Left lung (tissue), 10 donors: Measurements from ENCODE around the gene CHD9. TPM values are rescaled to one million over a fixed set of nuclear protein-coding genes. Genes with fewer than 3 reads are reported as not detected.
A peak's percentile ranks its signal among the peaks of the same experiment; 100 is the strongest.
"Not testable (repeated sequence)": the region's sequence is repeated elsewhere in the genome, so short reads cannot be mapped to it uniquely, and the experiment has no call there.

Experiments
- ATAC-seq: fragments of 200-7000 bp; cut with Tn5 transposase; one replicate; pipeline ENCODE4 v1.9.1; 2020; ENCODE audit warnings: moderate library complexity
- DNase-seq, 4 donors: peaks; one replicate each; pipeline ENCODE4 v3.0.0-alpha.2; 2013 to 2020
- H3K27ac ChIP-seq, 2 donors: fragments of 200-600 bp; sonication (generic) in 1 of 2; one replicate each; pipeline versions ENCODE4 v1.5.0 to v1.8.0; 2020 to 2021
- H3K27me3 ChIP-seq, 2 donors: fragments of 200-600 bp; sonication (generic) in 1 of 2; one replicate each; pipeline versions ENCODE4 v1.5.0 to v1.8.0; 2020 to 2021
- H3K36me3 ChIP-seq, 2 donors: fragments of 200-600 bp; sonication (generic) in 1 of 2; one replicate each; pipeline versions ENCODE4 v1.5.0 to v1.8.0; 2020 to 2021
- H3K4me1 ChIP-seq, 2 donors: fragments of 200-600 bp; one replicate each; pipeline ENCODE4 v1.8.0; 2021
- H3K4me3 ChIP-seq, 2 donors: fragments of 200-600 bp; sonication (generic) in 1 of 2; one replicate each; pipeline versions ENCODE4 v1.5.0 to v1.8.0; 2020 to 2021; ENCODE audit warnings: mild to moderate bottlenecking in 1 of 2
- H3K9me3 ChIP-seq, 2 donors: fragments of 200-600 bp; sonication (generic) in 1 of 2; one replicate each; pipeline versions ENCODE4 v1.5.0 to v1.8.0; 2020 to 2021
- intact Hi-C, 2 donors: fragments of 100-400 bp; cut with DNase I; formaldehyde crosslinking; loops; one replicate each; pipeline versions ENCODE4 v1.11.2 to v1.14.2; 2022
- polyA plus RNA-seq, 6 donors: library from polyadenylated mRNA; unstranded; fragments of 120-200 nt; gene quantifications; one replicate each; pipeline ENCODE4 v1.2.1, GENCODE V29; 2013; ENCODE audit not compliant: insufficient read length in 6 of 6
- total RNA-seq, 2 donors: library from RNA; stranded (reverse); fragmentation: NEBNext Ultra II Directional; extraction: Animal tissue kit (Norgen Biotek cat#: 25700); gene quantifications; one replicate each; pipeline ENCODE4 v1.2.1, GENCODE V29; 2021
- TF ChIP-seq, protein P1 (sequence below), 2 donors: fragments of 200-600 bp; sonication (generic) in 1 of 2; IDR thresholded peaks; one replicate each; pipeline versions ENCODE4 v1.5.0 to v1.8.0; 2021; ENCODE audit warnings: antibody characterized with exemption in 2 of 2
- donor health status: DM: no; HTN: yes; CAD: no.
- donor health status: DM: no; HTN: no; CAD: no.

CHD9 gene
- total and polyA plus RNA-seq, 8 donors, result 65.6 to 88.0 (median 74.0) TPM

DNA sequence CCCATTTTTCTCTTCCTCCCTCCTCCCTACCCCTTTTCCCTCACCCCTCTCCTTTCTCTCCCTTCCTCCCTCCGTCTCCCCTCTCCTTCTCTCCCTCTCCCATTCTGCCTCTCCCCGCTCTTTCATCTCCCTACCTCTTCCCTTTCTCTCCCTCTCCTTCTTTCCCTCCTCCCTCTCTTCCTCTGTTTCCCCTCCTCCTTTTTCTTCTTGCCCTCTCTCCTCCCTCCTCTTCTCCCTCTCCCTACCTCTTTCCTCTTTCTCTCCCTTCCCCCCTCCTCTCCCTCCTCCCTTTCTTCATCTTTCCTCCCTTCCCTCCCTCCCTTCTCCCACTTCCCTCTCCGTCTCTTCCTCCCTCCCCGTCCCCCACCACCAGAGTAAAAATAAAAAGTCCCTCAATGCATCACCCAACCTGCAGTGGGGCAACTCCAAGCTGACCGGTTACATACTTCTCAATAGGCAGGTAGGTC lies 12.5 kb upstream of the CHD9 start:
- no peak overlapping the region for H3K27ac ChIP-seq
- DNase-seq (no peak), ATAC-seq (no peak)
- TF ChIP-seq, protein P1, sequence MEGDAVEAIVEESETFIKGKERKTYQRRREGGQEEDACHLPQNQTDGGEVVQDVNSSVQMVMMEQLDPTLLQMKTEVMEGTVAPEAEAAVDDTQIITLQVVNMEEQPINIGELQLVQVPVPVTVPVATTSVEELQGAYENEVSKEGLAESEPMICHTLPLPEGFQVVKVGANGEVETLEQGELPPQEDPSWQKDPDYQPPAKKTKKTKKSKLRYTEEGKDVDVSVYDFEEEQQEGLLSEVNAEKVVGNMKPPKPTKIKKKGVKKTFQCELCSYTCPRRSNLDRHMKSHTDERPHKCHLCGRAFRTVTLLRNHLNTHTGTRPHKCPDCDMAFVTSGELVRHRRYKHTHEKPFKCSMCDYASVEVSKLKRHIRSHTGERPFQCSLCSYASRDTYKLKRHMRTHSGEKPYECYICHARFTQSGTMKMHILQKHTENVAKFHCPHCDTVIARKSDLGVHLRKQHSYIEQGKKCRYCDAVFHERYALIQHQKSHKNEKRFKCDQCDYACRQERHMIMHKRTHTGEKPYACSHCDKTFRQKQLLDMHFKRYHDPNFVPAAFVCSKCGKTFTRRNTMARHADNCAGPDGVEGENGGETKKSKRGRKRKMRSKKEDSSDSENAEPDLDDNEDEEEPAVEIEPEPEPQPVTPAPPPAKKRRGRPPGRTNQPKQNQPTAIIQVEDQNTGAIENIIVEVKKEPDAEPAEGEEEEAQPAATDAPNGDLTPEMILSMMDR (IDR thresholded peaks at IDR 0.05), result no peak
- no peaks in the 10 kb centered on the region for H3K36me3 ChIP-seq
- H3K27me3 ChIP-seq, result no peaks in the 10 kb centered on the region
- H3K4me3 ChIP-seq, result no peak overlapping the region
- intact Hi-C loops, result no loop called here
- H3K9me3 ChIP-seq, result no peaks in the 10 kb centered on the region
- peaks cover 6 to 16% of the 10 kb centered on the region in 2 donors for H3K4me1 ChIP-seq

DNA sequence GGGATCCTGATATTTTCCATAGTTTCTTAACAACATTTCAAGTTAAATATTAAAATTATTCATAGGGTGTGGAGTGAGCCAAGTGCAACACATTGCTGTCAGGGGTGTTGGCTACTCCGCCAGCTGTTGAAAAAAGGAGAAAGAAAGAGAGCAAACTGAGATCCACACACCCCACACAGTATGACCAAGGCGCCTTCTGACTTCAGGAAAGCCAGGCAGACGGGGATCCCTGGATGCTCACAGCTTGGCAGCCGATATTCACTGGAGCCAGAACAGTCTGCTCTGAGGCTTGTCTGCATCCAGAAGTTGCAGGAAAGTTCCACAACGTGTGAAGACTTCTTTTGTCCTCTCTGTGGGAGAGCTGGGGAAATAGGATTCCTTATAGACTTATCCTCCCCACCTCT lies 11.4 kb upstream of the CHD9 start:
- peak; percentile 47 for ATAC-seq
- H3K4me3 ChIP-seq, result no peak overlapping the region
- H3K27ac ChIP-seq, result no peak overlapping the region
- H3K4me1 ChIP-seq, result peaks cover 6 to 16% of the 10 kb centered on the region in 2 donors
- no peak for DNase-seq
- no peaks in the 10 kb centered on the region for H3K9me3 ChIP-seq
- H3K36me3 ChIP-seq, result no peaks in the 10 kb centered on the region
- intact Hi-C loops, result no loop called here
- TF ChIP-seq, protein P1 (IDR thresholded peaks at IDR 0.05), result no peak
- H3K27me3 ChIP-seq, result no peaks in the 10 kb centered on the region

DNA sequence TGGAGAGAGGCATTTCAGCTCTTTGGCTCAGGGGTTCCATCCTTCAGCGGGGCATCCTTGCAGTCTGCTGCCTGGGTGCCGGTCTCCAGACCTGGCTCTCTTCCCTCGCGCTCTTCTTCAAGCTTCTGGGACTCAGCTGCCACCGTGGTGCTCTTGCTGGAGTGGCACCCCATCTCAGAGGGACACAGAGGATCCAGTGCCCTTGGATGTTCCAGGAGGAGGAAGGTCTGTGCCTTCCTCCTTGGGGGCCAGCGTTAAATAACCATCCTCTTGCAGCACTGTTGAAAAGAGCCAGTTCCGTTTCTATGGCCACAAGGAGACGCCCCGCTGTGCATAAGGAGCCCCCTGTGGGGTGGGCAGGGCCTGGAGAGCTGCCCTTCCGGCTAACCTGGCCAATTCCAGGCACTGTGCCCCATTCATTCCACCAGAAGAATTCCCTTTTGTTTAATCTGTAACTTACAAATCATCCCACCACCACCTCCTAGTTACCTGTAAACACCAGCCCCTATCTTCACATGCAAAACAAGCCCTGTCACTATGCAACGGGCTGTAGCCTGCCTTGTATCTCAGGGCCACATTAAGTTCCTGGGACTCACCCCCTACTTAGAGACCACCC lies 10.7 kb upstream of the CHD9 start:
- H3K27ac ChIP-seq, result no peak overlapping the region
- TF ChIP-seq, protein P1 (IDR thresholded peaks at IDR 0.05), result no peak
- no peak for DNase-seq
- ATAC-seq, result peak; percentile 36
- intact Hi-C loops, result no loop called here
- no peaks in the 10 kb centered on the region for H3K27me3 ChIP-seq
- no peak overlapping the region for H3K4me3 ChIP-seq
- H3K9me3 ChIP-seq, result no peaks in the 10 kb centered on the region
- no peaks in the 10 kb centered on the region for H3K36me3 ChIP-seq
- peaks cover 6 to 16% of the 10 kb centered on the region in 2 donors for H3K4me1 ChIP-seq

DNA sequence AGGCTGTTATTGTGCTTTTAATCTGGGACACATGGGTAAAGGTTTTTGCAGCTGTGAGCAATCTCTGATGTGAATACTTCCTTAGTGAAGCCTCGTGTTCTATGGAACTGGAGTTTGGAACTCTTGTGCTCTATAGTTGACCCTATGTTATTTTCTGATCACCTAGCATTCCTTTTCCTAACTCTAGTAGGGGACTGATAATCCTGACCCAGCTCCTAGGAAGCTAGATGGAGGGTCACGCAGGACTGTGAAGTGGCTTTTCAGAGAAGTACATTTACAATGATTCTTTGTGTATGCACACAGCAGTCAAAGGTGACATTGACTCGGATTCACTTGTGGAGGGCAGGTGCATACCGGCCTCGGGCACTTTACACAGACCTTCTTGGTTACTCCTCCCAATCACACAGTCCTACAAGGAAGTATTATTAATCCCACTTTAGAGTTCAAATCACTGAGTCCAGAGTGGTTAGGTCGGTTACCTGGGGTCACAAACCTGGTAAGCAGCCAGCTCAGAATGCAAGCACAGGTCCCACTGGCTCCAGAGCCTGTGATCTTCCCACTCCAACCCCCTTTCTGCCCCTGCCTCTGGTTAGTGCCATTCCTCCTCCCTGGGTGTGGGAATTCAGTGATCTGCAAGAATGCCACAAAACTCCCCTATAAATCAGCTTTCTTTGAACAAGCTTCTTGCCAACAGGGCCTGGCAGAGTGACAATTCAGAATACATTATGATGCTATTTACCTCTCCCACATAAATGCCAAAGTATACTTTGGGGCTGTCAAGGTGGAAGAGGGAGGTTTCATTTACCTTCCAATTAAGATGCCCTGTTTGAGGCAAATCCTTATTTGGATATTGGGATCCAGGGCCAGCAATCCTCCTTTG lies 9.2 kb upstream of the CHD9 start:
- DNase-seq (no peak), ATAC-seq (peak; percentile 12)
- H3K9me3 ChIP-seq, result no peaks in the 10 kb centered on the region
- no peak overlapping the region for H3K4me3 ChIP-seq
- H3K36me3 ChIP-seq, result no peaks in the 10 kb centered on the region
- H3K4me1 ChIP-seq, result peaks cover 6 to 16% of the 10 kb centered on the region in 2 donors
- intact Hi-C loops, result no loop called here
- TF ChIP-seq, protein P1 (IDR thresholded peaks at IDR 0.05), result no peak
- no peaks in the 10 kb centered on the region for H3K27me3 ChIP-seq
- no peak overlapping the region for H3K27ac ChIP-seq

DNA sequence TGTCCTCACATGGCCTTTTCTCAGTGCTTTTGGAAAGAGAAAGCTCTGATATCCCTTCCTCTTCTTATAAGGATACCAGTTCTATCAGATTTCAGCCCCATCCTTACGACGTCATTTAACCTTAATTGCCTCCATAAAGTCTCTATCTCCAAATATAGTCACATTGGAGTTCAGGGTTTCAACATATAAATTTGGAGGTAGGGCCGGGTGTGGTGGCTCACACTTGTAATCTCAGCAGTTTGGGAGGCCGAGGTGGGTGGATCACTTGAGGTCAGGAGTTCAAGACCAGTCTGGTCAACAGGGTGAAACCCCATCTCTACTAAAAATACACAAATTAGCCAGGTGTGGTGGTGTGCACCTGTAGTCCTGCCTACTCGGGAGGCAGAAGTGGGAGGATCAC lies 7.3 kb upstream of the CHD9 start:
- H3K36me3 ChIP-seq, H3K4me1 ChIP-seq, H3K4me3 ChIP-seq, H3K27me3 ChIP-seq, intact Hi-C loops, H3K9me3 ChIP-seq, ATAC-seq, H3K27ac ChIP-seq, DNase-seq: not testable (repeated sequence)
